GM18511 (cell line): ENCODE measurements around the gene CCSER1.

ENCODE experiments used
- ATAC-seq: cut with Tn5 transposase; IDR thresholded peaks from one replicate; pipeline ENCODE4 v1.9.1; 2021; ENCODE audit warnings: mild to moderate bottlenecking, moderate library complexity; ENCODE audit not compliant: unreplicated experiment

CCSER1 gene

GRCh38 chr4:90127706-90128345 lies 632 bp downstream of the CCSER1 start:
- peak; percentile 32 for ATAC-seq

GRCh38 chr4:90128961-90129495 lies 1.8 kb downstream of the CCSER1 start:
- ATAC-seq = peak; percentile 27

- no peak for ATAC-seq
These were observed 2.9 kb downstream of the CCSER1 start for GRCh38 chr4:90130076-90130475.

- no peak for ATAC-seq
These were observed 10.4 kb downstream of the CCSER1 start for GRCh38 chr4:90137555-90137954.

- ATAC-seq = no peak
These were observed 14.9 kb downstream of the CCSER1 start for GRCh38 chr4:90142081-90142480.

GRCh38 chr4:90145319-90145718 lies 18.1 kb downstream of the CCSER1 start:
- ATAC-seq = no peak

GRCh38 chr4:90146306-90146705 lies 19.1 kb downstream of the CCSER1 start:
- ATAC-seq = no peak

- ATAC-seq = no peak
These were observed 21.5 kb downstream of the CCSER1 start for GRCh38 chr4:90148574-90149148.

GRCh38 chr4:90152024-90152423 lies 24.8 kb downstream of the CCSER1 start:
- ATAC-seq = no peak

GRCh38 chr4:90159193-90159592 lies 32.0 kb downstream of the CCSER1 start:
- ATAC-seq = no peak

GRCh38 chr4:90160044-90160443 lies 32.9 kb downstream of the CCSER1 start:
- no peak for ATAC-seq

- ATAC-seq = no peak
These were observed 35.4 kb downstream of the CCSER1 start for GRCh38 chr4:90162566-90162965.

- no peak for ATAC-seq
These were observed 36.7 kb downstream of the CCSER1 start for GRCh38 chr4:90163872-90164271.

- no peak for ATAC-seq
These were observed 38.7 kb downstream of the CCSER1 start for GRCh38 chr4:90165883-90166282.

- no peak for ATAC-seq
These were observed 44.3 kb downstream of the CCSER1 start for GRCh38 chr4:90171491-90171890.

- no peak for ATAC-seq
These were observed 47.4 kb downstream of the CCSER1 start for GRCh38 chr4:90174621-90175023.

- no peak for ATAC-seq
These were observed 54.5 kb downstream of the CCSER1 start for GRCh38 chr4:90181644-90182043.

GRCh38 chr4:90183254-90183653 lies 56.1 kb downstream of the CCSER1 start:
- no peak for ATAC-seq

- ATAC-seq = no peak
These were observed 57.4 kb downstream of the CCSER1 start for GRCh38 chr4:90184560-90184959.

GRCh38 chr4:90185416-90185815 lies 58.2 kb downstream of the CCSER1 start:
- ATAC-seq = no peak

GRCh38 chr4:90186229-90186628 lies 59.0 kb downstream of the CCSER1 start:
- no peak for ATAC-seq

- ATAC-seq = no peak
These were observed 60.1 kb downstream of the CCSER1 start for GRCh38 chr4:90187148-90187884.
